Measurements from ENCODE around the gene MGARP.

DNA sequence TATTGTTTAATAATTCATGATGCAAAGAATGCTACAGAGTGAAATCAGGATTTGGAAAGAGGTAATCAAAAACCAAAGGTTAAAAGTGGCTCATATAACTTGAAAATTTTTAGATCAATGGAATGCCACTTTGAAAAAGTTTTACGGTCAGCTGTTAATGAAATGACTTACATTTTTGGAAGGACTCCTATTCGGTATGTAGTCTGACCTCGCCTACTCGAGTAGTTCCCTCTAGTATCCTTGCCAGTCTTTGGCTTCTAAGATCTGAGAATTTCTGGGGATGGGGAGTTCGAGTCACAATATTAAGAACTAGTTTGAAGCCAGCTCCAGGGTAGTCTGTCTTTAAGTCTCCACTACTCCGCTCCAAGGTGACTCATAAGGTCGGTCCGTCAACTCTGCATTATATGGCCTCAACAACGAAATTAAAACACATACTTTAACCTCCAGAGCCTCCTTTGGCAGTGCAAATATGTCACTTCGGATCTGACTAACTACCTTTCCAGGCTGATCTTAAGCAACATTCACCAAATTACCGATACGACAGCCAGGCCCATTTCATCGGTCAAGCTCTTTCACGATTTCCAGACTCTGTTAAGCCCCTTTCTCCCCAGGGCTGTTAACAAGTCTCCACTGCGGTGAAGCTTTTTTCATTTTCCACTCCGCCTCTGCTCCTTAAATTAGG lies 20.5 kb upstream of the MGARP start:
- TF ChIP-seq, protein P1, sequence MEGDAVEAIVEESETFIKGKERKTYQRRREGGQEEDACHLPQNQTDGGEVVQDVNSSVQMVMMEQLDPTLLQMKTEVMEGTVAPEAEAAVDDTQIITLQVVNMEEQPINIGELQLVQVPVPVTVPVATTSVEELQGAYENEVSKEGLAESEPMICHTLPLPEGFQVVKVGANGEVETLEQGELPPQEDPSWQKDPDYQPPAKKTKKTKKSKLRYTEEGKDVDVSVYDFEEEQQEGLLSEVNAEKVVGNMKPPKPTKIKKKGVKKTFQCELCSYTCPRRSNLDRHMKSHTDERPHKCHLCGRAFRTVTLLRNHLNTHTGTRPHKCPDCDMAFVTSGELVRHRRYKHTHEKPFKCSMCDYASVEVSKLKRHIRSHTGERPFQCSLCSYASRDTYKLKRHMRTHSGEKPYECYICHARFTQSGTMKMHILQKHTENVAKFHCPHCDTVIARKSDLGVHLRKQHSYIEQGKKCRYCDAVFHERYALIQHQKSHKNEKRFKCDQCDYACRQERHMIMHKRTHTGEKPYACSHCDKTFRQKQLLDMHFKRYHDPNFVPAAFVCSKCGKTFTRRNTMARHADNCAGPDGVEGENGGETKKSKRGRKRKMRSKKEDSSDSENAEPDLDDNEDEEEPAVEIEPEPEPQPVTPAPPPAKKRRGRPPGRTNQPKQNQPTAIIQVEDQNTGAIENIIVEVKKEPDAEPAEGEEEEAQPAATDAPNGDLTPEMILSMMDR (IDR thresholded peaks at IDR 0.05), result no peak
- no peak for TF ChIP-seq POLR2A (IDR thresholded peaks at IDR 0.05)

Data from testis (tissue), 2 donors.